ENCODE measurements around the gene CARD19.

The CARD19 gene

DNA sequence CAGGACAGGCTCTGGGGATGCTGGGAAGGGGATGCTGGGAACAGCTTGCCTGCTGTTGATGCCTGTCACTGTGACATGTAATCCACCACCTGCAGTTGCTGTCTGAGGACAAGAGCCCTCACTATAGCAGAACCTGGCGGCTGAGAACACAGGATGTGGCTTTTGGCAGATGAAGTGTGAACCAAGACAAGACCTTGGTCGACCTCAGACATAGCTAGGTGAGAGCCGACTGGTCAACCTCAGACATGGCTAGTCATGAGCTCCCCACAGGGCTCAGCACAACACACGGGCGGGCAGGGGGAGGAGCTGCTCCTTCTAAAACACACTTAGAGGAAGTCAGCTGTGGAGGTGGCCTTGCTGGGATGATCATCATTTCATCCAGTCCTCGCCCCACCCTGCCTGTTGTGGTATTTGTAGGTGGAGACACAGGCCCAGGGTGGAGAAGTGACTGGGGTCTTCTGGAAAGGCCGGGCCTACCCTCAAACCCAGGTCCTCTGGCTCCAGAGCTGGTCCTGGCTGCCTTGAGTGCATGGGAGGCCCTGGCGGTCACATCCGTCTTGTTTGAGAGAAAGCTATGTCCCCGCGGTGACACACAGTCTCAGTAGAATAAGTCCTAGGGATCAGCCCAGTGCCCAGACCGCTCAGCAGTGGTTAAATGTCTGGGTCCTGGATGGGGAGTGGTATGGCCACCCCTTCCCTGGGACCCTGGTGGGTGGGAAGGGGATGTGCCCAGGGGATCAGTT lies 31.5 kb upstream of the CARD19 start:
- no peak for DNase-seq

DNA sequence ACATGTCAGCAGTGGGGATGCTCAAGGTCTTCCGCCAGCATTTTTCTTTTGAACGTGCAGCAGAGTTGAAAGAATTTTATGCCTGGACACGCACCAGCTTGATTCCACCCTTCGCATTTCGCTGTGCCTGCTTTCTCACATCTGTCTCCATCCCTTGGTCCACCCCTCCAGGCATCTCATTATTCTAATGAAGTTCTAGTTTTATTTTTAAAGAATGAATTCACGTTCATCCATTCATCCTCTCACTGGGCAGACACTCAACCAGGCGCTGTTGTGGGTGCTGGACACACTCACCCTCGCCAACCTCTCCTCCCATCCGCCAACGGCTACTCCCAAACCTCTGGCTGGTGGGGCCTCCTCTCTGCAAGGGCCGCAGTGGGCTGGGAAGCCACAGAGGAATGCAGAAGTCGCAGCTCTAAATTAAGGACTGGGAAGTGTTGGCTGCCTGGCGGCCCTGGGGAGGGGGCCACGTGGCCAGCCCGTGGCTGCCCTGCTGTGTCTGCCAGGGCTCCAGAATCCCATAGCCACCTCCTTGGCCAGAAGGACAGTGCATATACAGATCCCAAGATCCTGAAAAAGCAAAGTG lies 30.8 kb upstream of the CARD19 start:
- DNase-seq, result no peak

DNA sequence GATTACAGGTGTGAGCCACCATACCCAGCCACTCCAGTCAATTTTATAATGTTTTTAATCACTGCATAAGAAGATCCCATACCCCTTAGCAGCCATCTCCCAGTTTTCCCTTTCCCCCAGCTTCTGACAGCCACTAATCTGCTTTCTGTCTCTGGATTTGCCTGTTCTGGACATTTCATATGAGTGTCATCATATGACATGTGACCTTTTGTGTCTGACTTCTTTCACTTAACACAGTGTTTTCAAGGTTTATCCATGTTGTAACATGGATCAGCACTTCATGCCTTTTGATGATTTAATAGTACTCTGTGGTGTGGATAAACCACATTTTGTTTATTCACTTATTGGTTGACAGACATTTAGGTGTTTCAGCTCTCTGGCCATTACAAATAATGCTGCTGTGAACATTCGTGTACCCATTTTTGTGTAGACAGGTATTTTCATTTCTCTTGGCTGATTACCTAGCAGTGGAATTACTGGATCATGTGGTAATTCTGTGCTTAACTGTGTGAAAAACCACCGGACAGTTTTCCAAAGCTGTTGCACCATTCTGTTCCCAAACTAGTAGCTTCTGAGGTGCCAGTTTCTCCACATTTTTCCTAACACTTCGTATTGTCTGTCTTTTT lies 28.9 kb upstream of the CARD19 start:
- no peak for DNase-seq

DNA sequence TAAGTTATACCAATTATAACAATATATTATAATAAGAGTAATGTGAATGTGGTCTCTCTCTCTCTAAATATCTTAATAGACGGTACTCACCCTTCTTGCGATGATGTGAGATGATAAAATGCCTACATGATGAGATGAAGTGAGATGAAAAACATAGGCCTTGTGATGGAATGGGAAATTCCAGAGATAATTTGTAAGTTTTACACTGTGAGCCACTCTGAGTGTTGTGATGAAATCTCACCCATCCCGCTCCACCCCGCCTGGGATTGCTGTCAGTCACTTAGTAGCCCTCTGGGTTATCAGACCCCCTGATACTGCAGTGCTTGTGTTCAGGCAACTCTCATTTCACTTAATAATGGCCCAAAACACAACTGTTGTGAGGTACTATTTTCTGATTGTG lies 27.1 kb upstream of the CARD19 start:
- no peak for DNase-seq

DNA sequence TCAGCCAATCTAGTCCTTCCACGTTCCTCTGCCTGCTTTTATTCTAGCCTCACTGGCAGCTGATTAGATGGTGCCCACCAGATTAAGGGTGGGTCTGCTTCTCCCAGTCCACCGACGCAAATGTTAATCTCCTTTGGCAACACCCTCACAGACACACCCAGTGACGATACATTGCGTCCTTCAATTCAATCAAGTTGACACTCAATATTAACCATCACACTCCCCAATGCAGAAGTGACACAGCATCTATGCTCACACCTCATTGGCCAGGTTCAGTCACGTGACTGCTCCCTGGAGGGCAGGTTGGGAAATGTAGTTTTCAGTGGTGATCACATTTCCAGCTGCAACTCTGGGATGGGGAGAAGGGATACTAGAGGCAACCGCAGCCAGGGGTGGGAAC lies 24.6 kb upstream of the CARD19 start:
- DNase-seq, result peak; percentile 37

DNA sequence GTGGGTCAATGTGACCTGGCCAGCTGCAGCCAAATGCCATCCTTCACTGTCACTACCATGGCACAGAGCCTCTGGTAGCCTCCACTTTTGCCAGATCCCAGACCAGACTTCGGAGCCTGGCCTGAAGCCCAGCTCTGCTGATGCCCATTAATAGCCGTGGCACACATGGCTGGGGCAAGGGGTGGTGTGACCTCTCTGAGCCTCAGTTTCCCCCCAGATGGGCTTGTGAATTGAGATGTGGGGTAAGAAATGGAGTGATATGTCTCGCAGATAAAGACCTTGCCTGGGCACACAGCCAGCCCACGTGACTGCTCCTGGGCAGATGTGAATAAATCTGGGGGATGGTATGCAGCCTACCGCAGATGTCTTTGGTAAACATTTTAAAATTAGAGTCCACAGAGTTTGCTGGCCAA lies 23.6 kb upstream of the CARD19 start:
- DNase-seq, result peak; percentile 76

DNA sequence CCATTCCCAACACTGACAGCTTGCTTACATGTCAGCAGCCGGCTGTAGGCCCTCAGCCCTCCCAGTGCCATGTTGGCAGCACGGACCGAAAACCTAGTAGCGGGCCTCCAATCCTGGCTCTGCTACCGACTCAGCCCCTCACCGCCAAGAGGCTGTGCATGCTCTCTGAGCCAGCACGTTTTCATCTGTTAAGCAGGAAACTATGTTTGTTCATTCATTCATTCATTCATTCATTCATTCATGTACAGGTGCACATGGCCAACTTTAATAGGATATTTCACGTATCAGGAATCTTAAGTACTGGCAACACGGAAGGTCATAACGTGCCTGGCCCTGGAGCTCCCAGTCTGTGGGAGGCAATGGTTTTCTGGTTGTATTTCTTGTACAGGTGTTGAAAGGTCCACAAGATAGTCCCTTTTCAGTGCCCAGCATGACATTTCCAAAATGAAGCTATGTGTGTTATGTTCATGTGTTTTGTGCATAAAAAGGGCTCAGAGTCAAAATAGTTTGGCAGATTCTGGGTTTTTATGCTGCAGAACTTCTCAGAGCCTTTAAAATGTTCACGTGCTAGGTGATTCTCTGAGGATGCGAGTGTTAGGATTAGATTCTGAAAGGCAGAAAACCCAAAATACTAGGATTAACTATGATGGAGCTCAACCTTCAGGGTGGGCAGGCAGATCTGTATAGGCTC lies 19.8 kb upstream of the CARD19 start:
- no peak for DNase-seq

DNA sequence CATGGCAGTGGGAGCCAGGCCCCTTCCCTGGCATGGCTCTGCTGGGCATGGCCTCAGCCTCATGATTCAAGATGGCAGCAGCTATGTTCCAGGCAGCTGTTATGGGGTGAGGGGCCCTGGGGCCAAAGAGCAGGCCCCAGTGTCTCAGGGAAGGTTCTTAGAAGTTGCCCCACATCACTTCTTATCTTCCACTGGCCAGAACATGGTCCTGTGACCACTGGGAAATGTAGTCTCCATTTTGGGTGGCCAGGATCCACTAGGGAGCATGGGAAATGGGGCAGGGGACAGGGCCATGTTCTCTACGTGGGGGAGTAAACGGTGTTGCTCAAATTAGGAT lies 19.3 kb upstream of the CARD19 start:
- DNase-seq, result no peak

DNA sequence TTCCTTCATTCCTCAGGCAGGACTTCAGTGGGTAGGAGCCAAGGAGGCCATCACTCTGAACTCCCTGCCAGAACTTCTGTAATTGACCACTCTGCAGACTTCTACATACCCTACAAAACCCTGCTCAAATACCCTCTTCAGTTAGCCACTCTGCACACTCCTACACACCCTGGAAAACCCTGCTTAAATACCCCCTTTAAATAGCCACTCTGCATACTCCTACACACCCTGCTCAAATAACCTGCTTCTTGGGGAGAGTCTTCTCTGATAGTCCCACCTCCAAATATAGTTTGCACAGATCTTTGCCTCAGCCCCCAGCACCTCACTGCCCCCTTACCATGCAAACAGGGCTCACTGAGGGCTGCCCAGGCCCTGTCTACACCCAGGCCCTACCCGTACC lies 18.6 kb upstream of the CARD19 start:
- no peak for DNase-seq

DNA sequence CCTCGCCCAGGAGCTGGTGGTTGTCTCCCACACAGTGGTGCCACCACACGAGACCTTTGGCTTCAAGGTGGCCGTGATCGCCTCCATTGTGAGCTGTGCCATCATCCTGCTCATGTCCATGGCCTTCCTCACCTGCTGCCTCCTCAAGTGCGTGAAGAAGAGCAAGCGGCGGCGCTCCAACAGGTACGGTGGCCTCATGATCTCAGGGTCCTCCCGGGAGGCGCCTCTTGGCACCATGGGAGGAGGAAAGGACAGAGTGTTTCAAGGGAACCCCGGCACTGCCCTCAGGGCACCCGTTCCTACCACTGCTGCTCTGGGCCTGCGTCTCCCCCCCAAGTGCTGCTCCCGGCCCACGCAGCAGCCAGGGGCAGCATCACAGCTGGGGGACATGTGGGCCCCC lies 18.2 kb upstream of the CARD19 start:
- DNase-seq, result no peak

DNA sequence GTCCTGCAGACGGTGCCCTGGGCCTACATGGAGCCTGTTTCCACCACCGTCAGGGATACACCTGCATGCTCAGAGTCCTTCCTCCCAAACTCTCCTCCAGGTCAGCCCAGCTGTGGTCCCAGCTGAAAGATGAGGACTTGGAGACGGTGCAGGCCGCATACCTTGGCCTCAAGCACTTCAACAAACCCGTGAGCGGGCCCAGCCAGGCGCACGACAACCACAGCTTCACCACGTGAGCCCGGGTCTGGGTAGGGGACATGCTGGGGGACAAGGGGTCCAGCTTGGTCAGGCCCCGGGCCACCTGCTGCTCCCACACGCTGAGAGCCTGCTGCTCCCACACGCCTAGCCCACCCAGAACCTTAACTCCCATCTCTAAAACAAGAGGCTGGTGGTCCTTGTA lies 16.6 kb upstream of the CARD19 start:
- DNase-seq, result no peak

DNA sequence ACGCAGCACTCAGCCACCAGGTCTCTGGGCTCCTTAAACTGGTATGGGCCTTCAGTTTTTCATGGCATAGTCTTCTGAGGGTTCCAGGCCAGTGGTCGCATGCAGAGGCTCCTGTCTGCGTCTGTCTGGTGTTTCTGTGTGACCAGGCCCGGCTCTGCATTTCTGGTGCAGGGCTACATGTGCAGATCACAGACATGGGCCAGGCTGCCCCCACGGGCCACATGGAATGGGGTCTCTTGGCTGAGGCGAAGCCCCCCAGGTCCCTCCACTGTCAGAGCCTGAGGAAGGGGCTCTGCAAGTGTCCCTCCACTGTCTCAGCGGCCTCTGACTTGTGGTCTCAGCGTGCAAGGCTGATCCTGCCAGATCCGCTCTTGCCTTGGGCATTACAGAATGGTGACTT lies 15.6 kb upstream of the CARD19 start:
- no peak for DNase-seq

DNA sequence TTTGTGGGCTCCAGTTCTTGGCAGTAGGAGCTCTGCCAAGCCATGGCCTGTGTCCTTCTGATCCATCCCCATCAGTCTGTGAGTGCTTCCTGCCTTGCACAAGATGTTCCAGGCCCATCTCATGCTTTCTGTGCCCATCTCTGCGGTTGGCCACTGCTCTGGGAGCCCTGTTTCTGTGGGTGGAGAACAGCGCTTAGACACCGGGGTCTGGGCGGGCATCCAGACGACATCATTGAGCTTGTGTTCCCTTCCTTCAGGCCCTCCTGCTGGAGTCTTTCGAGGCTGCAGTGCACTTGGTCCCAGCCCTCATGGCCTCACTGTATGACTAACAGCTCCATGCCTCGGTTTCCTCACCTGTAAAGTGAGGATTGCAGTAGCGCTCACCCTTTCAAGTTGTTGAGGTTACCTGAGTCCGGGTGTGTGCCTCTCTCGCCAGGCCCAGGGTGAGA lies 14.9 kb upstream of the CARD19 start:
- DNase-seq, result no peak

DNA sequence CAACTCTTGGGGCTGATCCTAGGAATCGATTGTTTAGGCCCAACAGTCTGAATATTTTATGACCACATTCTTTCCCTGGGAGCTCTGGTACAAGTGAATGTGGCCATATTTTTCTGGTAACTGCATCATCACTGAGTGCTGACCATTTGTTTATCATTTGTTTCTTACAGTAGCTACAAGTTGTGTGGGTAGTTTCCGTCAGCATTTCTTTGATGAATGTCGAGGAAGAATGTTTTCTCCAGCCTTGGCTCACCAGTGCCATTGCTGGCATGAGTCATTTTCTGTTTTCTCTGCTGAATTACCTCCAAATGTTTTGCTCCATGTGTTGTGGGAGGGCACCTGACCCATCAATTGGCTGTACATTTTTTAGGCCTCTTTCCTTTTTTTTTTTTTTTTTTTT lies 14.1 kb upstream of the CARD19 start:
- DNase-seq, result no peak

DNA sequence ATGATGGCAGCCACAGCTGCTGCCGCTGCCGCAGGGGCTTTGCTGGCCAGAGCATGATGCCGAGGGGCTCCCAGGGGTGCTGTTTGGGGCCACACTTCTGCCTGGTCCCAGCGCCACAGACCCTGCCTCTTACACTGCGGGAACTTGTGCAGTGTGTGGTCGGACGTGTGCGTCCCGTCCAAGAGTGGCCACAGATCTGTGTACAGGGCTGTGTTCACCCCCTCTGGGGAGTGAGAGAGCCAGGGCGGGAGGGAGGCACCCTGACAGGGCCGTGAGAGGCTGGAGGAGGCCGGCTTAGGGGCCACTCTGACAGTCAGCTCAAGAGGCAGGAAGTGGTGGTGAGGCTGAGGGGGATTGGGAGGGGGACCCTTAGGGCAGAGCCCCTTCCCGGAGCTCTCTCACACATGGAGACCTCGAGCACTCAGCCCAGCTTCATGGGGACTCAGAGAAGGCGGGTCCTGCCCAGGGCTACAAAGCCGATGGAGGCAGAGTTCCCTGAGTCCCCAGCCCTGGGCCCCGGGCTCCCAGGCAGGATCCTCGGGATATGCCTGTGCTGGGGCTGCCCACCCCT lies 13.1 kb upstream of the CARD19 start:
- DNase-seq, result no peak

DNA sequence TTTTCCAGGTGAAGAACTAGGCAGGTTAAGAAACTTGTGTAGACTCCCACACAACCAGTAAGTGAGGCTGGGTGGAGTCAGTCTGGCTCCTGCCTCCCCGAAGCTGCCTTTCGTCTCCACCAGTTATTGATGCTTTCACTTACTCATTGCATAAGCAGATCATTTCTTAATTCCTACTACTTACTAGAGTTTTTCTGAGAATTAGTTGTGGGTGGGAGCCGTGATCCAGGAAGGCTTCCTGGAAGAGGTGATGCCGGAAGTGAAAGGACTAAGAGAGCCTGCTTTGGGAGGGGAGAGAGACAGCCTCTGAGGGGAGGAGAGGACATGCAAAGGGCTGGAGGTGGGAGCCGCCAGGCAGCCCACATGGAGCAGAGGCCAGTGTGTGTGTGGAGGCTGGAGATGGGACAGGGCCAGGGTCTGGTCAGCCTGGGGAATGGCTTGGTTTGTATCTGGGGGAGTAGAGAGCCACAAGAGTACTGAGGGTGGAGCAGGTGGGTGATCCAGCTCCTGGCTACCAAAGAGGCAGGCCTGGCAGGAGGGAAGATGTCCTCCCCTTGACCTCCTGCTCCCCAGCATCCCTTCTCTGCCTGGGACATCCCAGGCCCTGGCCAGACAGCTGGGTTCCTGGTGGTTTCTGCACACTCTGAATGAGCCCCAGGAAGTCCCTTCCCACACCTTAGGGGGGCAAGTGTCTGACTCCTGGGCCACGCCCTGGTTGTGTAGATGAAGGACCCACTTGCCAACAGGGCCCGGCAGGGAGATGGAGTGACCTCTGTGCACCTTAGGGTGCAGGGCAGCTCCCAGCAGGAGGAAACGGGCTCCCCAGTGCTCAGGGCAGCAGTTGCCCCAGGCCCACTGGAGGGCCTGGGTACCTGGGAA lies 12.2 kb upstream of the CARD19 start:
- DNase-seq, result no peak

DNA sequence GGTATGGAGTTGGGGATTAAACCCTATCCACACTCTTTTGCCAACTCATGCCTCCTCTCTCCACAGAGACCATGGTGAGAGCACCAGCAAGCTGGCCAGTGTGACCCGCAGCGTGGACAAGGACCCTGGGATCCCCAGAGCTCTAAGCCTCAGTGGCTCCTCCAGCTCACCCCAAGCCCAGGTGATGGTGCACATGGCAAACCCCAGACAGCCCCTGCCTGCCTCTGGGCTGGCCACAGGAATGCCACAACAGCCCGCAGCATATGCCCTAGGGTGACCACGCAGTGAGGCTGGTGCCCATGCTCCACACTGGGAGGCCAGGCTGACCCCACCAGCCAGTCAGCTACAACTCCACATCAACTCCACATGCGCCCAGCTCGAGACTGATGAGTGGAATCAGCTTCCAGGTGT lies 11.5 kb upstream of the CARD19 start:
- DNase-seq, result no peak

DNA sequence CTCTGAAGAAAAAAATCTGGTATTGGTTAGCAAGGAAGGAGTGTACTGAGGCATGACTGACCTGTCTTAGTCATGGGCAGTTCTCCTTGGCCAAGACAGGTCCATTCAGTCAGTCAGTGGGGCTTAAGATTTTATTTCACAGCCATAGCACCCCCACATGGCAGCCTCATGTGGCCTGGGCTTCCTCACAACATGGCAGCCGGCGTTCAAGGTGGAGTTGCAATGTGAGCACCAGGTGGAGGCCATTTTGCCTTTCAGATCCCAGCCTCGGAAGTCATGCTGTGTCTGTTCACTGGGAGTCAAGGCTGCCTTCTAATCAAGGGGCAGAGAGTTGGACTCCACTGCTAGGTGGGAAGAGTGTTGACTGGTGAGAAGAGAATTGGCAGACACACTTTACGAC lies 10.3 kb upstream of the CARD19 start:
- DNase-seq, result no peak

DNA sequence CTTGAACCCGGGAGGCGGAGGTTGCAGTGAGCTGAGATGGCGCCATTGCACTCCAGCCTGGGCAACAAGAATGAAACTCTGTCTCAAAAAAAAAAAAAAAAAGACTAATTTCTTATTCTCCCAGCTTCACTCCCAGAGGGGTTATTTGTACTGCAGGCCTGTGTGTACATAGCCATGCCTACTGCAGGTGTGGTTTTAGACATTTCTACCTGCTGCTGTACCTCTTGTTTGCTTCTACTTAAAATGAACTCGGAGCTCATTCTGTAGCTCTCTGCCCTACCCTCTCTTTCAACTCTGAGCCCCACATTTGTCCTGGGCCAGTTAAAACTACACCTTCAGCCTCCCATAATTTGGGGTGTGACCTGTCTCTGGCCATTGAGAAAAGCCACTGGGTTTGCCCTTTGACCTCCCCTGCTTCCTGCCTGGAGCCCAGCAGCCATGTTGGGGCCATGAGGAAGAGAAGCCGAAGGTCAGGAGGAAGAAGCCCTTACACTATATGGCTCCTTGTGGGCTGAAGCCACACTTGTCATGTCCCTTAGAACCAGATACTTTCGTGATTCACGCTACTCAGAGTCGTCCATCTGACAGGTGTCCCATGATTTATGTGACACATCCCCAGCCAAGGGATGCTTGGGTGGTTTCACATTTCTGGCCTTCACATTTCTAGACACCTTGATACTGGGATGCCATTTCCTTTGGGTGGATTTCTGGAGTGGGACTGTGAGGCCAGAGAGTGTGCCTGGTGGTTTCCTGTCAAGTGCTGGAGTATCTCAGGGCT lies 9.4 kb upstream of the CARD19 start:
- peak; percentile 7 for DNase-seq

DNA sequence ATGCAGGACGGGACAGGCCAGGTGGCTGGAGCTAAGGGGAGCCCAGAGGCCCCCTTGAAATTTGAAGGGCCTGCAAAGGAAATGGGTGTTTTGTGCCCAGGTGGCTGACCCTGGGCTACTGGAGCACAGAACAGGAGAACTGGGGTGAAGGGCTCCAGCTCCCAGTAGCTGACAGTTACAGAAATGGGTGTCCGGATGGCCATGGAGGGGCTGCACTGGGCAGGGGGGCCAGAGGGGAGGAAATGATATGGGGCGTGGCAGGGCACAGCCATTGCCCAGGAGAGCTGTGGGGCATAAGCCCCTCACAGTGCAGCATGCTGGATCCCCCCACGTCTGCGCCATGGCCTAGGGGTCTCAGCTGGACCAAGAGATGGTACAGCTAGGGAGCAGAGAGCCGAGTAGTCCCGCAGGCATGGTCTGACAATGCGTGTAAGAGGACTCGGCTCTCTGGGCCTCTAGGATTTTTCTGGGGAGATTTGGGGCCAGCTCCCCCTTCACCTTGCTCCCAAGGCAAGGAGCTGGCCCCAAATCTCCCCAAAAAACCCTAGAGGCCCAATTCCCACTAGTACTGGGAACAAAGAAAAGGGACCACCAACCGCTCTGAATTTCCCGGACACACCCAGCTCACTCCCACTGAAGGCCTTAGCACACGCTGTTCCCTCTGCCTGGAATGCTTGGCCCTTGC lies 7.9 kb upstream of the CARD19 start:
- DNase-seq, result no peak

DNA sequence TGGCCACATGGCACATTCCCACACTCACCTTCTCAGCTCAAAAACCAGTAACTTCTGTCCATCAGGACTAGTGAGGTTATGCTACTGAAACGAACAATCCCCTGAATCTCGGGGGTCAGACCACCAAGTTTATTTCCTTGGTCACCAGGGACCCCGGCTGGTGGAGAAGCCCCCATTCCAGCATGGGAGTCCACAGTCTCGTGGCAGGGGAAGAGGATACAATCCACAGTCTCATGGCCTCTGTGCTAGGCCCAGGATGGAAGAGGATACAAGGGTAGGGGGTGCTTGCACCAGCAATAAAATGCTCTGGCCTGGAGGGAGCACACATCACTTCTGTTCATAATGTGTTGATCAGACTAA lies 7.4 kb upstream of the CARD19 start:
- DNase-seq, result no peak

Measured in NCI-H69 (cell line).